ENCODE measurements around the gene DLD. TPM values are rescaled to one million over a fixed set of nuclear protein-coding genes. Genes with fewer than 3 reads are reported as not detected.
"Not testable (repeated sequence)": the region's sequence is repeated elsewhere in the genome, so short reads cannot be mapped to it uniquely, and the experiment has no call there.

Gene DLD
- total RNA-seq, 4 donors from 2014 or later, result 46.0 to 131 (median 126) TPM

DNA sequence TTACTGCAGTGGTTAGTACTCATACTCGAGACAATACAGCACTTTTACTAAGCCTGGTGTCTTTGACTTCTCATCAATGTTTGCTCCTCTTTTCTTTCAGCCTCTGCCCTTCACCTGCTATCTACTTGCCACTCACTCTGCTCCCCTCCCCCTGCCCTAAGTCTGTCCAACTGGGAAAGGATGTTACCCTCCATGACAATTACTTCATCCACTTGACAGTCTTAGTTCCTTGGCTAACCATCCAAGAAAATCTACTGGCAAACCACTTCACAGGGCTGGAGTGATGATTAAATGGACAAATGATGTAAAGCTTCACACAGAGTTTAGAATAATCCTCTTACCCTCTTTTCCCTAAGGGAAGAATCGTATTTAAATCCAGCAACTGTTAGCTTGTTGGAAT lies 8.2 kb upstream of the DLD start:
- Histone ChIP-seq H3K9me3 (no peaks in the 10 kb centered on the region), H3K4me3 (no peak overlapping the region), H3K4me1 (peaks cover 0 to 4% (median 0%) of the 10 kb centered on the region in 4 donors), H3K36me3 (no peaks in the 10 kb centered on the region), H3K27ac (no peak overlapping the region), H3K27me3 (no peaks in the 10 kb centered on the region)
- TF ChIP-seq CTCF (IDR thresholded peaks at IDR 0.05), result no peak
- no peak for TF ChIP-seq EP300 (IDR thresholded peaks at IDR 0.05; ENCODE audit: low read depth)
- TF ChIP-seq POLR2AphosphoS5 (IDR thresholded peaks at IDR 0.05), result no peak
- no peak for TF ChIP-seq POLR2A (IDR thresholded peaks at IDR 0.05)
- DNase-seq, result no peak
- WGBS, 2 donors (ENCODE audit: low coverage in 1 of 2), result 60 to 82% methylated on average over 1 to 2 of the region's 2 CpGs
- in situ Hi-C loops (cut with MboI; ENCODE audit: low pct_ligation_motif_present in 1 of 4, low pct_unique_long_range_greater_than_20kb in 1 of 4, low sequenced_read_pairs in 3 of 4), result loop anchor here (5.0 to 25.0 kb wide), 5 partner anchors 135 to 695 kb away; partner anchors contain the start of genes CBLL1 (in 1 of the 4), GPR22 (in 1 of the 4) and LAMB4 (in 1 of the 4)
- intact Hi-C loops (cut with DNase I; ENCODE audit: low total_unique reads), result no loop called here

DNA sequence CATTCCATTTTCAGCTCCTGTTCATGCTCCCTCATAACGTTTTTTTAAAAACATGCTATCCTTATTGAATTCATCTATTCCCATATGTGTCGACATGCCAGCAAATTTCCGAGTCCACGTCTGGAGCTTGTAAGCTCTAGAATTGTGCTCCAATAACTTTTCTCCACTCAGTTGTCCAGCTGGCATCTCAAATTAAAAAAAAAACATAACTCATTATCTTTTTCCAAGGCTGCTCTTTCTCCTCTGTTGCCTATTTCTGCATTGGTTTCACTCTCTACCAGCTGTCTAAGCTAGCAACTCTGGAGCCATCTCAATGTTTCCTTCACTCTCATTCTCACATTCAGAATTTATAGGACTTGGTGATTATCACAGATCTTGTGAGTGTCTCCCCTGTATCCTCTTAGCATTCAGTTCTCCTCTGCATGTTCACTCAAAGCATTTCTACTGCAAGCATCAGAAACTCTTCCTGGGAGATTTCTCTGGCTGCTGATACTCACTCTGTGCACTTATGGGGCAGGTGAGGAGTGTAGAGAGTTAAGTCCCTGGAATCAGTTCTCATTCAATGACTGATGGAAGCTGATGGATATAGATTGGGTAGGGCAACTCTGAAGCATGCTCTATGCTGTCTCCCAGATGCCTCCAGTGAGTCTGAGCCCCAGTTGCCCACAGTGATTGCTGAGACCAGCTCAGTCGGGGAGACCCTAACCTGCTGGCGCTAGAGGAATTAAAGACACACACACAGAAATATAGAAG lies 6.7 kb upstream of the DLD start:
- intact Hi-C loops (cut with DNase I; ENCODE audit: low total_unique reads), result no loop called here
- TF ChIP-seq EP300 (IDR thresholded peaks at IDR 0.05; ENCODE audit: low read depth) (no peak), POLR2A (IDR thresholded peaks at IDR 0.05) (no peak), CTCF (IDR thresholded peaks at IDR 0.05) (no peak), POLR2AphosphoS5 (IDR thresholded peaks at IDR 0.05) (no peak)
- DNase-seq, result no peak
- in situ Hi-C loops (cut with MboI; ENCODE audit: low pct_ligation_motif_present in 1 of 4, low pct_unique_long_range_greater_than_20kb in 1 of 4, low sequenced_read_pairs in 3 of 4), result loop anchor here (5.0 to 25.0 kb wide), 5 partner anchors 137 to 697 kb away; partner anchors contain the start of genes CBLL1 (in 1 of the 4), GPR22 (in 1 of the 4) and LAMB4 (in 1 of the 4)
- Histone ChIP-seq H3K36me3 (no peaks in the 10 kb centered on the region), H3K4me1 (peaks cover 0 to 1% (median 0%) of the 10 kb centered on the region in 4 donors), H3K9me3 (no peaks in the 10 kb centered on the region), H3K4me3 (no peak overlapping the region), H3K27ac (no peak overlapping the region), H3K27me3 (no peaks in the 10 kb centered on the region)
- 73 to 86% methylated on average over 4 to 6 of the region's 6 CpGs for WGBS, 2 donors (ENCODE audit: low coverage in 1 of 2)

DNA sequence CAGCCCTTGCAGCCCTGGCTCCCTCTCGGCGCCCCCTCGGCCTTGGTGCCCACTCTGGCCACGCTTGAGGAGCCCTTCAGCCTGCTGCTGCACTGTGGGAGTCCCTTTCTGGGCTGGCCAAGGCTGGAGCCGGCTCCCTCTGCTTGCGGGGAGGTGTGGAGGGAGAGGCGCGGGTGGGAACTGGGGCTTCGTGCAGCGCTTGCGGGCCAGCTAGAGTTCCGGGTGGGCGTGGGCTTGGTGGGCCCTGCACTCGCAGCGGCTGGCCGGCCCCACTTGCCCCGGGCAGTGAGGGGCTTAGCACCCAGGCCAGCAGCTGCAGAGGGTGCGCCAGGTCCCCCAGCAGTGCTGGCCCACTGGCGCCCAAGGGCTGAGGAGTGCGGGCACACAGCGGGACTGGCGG lies 3.2 kb upstream of the DLD start:
- intact Hi-C loops (cut with DNase I; ENCODE audit: low total_unique reads); H3K9me3 ChIP-seq; H3K36me3 ChIP-seq; H3K4me3 ChIP-seq; H3K27me3 ChIP-seq; H3K27ac ChIP-seq; DNase-seq: not testable (repeated sequence)
- in situ Hi-C loops (cut with MboI; ENCODE audit: low pct_ligation_motif_present in 1 of 4, low pct_unique_long_range_greater_than_20kb in 1 of 4, low sequenced_read_pairs in 3 of 4), result loop anchor here in 3 of 4 donors (25.0 kb wide), 4 partner anchors 151 to 701 kb away; partner anchors contain the start of genes CBLL1 (in 1 of the 3), GPR22 (in 1 of the 3) and LAMB4 (in 1 of the 3)
- peaks cover 9 to 16% (median 14%) of the 10 kb centered on the region in 4 donors for H3K4me1 ChIP-seq
- WGBS, 2 donors (ENCODE audit: low coverage in 1 of 2), result 91 to 98% methylated on average over 4 to 7 of the region's 22 CpGs

DNA sequence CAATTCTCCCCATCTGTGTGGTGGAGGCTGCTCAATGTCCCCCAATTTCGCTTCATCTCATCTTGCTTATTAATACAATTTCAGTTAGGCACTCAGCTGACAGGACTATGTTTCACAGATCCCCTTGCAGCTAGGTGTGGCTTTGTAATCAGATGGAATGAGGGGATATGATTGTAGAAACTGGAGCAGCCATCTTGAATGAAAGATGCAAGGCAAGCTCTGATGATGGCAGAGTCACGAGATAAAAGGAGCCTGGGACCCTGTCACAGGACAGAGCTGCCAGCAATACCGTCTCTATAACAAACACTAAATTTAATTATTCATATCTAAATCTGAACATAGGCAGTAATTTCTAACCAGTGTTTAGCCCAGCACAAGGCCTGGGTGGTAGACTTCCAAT lies 991 bp upstream of the DLD start:
- H3K9me3 ChIP-seq, result no peaks in the 10 kb centered on the region
- TF ChIP-seq EP300 (IDR thresholded peaks at IDR 0.05; ENCODE audit: low read depth), result no peak
- TF ChIP-seq POLR2AphosphoS5 (IDR thresholded peaks at IDR 0.05), result no peak
- no peak for TF ChIP-seq CTCF (IDR thresholded peaks at IDR 0.05)
- TF ChIP-seq POLR2A (IDR thresholded peaks at IDR 0.05), result no peak
- no peaks in the 10 kb centered on the region for H3K27me3 ChIP-seq
- H3K4me1 ChIP-seq, result peaks cover 14 to 28% (median 25%) of the 10 kb centered on the region in 4 donors
- H3K36me3 ChIP-seq, result peaks cover 0 to 3% (median 0%) of the 10 kb centered on the region in 4 donors
- no peak for DNase-seq
- H3K27ac ChIP-seq, result peak overlapping the region; percentile 94 to 96 (median 94)
- in situ Hi-C loops (cut with MboI; ENCODE audit: low pct_ligation_motif_present in 1 of 4, low pct_unique_long_range_greater_than_20kb in 1 of 4, low sequenced_read_pairs in 3 of 4) (loop anchor here in 3 of 4 donors (25.0 kb wide), 4 partner anchors 153 to 703 kb away; partner anchors contain the start of genes CBLL1 (in 1 of the 3), GPR22 (in 1 of the 3) and LAMB4 (in 1 of the 3)), intact Hi-C loops (cut with DNase I; ENCODE audit: low total_unique reads) (loop anchor here (10.0 kb wide), 1 partner anchor 255 kb away; no protein-coding TSS in a partner anchor)
- peak overlapping the region in 1 of 4 donors; percentile 75 for H3K4me3 ChIP-seq
- 67 to 73% methylated on average over 2 to 3 of the region's 3 CpGs for WGBS, 2 donors (ENCODE audit: low coverage in 1 of 2)
